ENCODE data around the gene FAM98A.

Gene FAM98A
- total RNA-seq, result 14.4 to 20.7 (median 20.7) reads per million in 3 donors

- peak; percentile 98 to 99 (median 98) for DNase-seq
- no peaks in the 10 kb centered on the region for H3K36me3 ChIP-seq (ENCODE audit: control insufficient read depth, insufficient read depth, low read length)
- peak within 1 kb of the TSS; percentile 78 for H3K27ac ChIP-seq (ENCODE audit: insufficient read depth, low read length, poor library complexity, severe bottlenecking)
- H3K27me3 ChIP-seq (replicated peaks; ENCODE audit: control insufficient read depth, insufficient read depth, low read length, poor library complexity, severe bottlenecking), result no peaks in the 10 kb centered on the region
- peaks cover 8% of the 10 kb centered on the region for H3K4me1 ChIP-seq (ENCODE audit: control insufficient read depth, insufficient read depth, low read length, poor library complexity, severe bottlenecking)
- no peaks in the 10 kb centered on the region for H3K9me3 ChIP-seq (ENCODE audit: control insufficient read depth, low read length)
- peak within 1 kb of the TSS; percentile 80 for H3K4me3 ChIP-seq (ENCODE audit: insufficient read depth, low read depth, low read length, poor library complexity, severe bottlenecking)
These were observed at the start of gene FAM98A for GRCh38 chr2:33599175-33599942. Gene FAM98A (minus strand): TSS chr2:33599299. CDS start chr2:33599221, 78 bp downstream.

DNA sequence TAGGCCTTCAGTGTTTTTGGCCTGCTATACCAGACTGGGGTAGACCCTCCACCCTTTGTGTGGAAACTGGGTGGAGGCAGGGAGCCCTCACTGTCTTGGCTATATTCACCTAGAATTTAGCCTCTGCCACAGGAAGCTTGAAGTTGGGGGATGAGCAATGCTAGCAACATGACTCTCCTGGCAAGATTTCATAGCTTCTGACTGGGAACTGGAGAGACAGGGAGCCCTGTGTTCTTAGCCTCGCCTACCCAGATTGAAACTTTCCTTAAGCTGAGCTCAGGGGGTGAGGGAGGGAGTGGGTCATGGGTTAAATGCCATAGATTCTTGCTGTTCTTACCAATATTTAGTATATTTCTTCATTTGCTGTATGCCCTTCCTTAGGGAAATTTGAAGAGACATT, 46.8 kb upstream of the FAM98A start:
- Histone ChIP-seq H3K9me3 (ENCODE audit: control insufficient read depth, low read length) (no peaks in the 10 kb centered on the region), H3K36me3 (ENCODE audit: control insufficient read depth, insufficient read depth, low read length) (no peaks in the 10 kb centered on the region), H3K4me3 (ENCODE audit: insufficient read depth, low read depth, low read length, poor library complexity, severe bottlenecking) (no peak overlapping the region), H3K27ac (ENCODE audit: insufficient read depth, low read length, poor library complexity, severe bottlenecking) (no peak overlapping the region), H3K27me3 (replicated peaks; ENCODE audit: control insufficient read depth, insufficient read depth, low read length, poor library complexity, severe bottlenecking) (no peaks in the 10 kb centered on the region), H3K4me1 (ENCODE audit: control insufficient read depth, insufficient read depth, low read length, poor library complexity, severe bottlenecking) (no peaks in the 10 kb centered on the region)
- no peak for DNase-seq

DNA sequence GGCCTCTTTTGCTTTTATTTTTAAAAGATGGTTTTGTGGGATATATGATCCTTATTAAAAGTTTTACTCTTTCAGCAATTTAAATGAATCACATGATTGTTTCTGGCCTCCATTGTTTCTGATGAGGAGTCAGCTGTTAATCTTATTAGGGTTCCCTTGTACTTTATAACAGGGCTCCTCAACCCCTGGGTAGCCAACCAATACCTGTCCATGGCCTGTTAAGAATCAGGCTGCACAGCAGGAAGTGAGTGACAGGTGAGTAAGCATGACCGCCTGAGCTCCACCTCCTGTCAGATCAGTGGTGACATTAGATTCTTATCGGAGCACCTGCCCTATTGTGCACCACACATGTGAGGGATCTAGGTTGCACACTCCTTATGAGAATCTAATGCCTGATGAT, 45.1 kb upstream of the FAM98A start:
- Histone ChIP-seq H3K9me3 (ENCODE audit: control insufficient read depth, low read length) (no peaks in the 10 kb centered on the region), H3K27ac (ENCODE audit: insufficient read depth, low read length, poor library complexity, severe bottlenecking) (no peak overlapping the region), H3K4me1 (ENCODE audit: control insufficient read depth, insufficient read depth, low read length, poor library complexity, severe bottlenecking) (no peaks in the 10 kb centered on the region), H3K4me3 (ENCODE audit: insufficient read depth, low read depth, low read length, poor library complexity, severe bottlenecking) (no peak overlapping the region), H3K36me3 (ENCODE audit: control insufficient read depth, insufficient read depth, low read length) (no peaks in the 10 kb centered on the region), H3K27me3 (replicated peaks; ENCODE audit: control insufficient read depth, insufficient read depth, low read length, poor library complexity, severe bottlenecking) (no peaks in the 10 kb centered on the region)
- no peak for DNase-seq

DNA sequence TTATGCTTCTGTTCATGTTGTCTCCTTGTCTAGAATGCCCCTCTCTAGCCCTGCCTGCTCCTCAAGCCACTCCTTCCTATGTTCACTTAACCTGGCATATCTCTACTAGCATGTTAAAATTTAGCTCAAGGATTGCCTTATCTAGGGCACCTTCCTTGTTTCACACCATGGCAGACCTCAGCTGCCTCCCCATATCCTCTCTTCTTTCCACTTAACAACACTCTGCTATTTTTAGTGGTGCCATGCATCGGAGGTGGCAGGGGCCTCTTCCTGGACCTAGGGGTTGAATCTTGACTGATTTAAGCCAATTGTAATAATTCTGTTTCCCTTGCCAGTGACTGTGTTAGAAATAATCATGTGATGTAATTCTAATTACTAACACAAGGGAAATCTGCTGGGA, 36.9 kb upstream of the FAM98A start:
- Histone ChIP-seq H3K4me3 (ENCODE audit: insufficient read depth, low read depth, low read length, poor library complexity, severe bottlenecking) (no peak overlapping the region), H3K36me3 (ENCODE audit: control insufficient read depth, insufficient read depth, low read length) (no peaks in the 10 kb centered on the region), H3K27me3 (replicated peaks; ENCODE audit: control insufficient read depth, insufficient read depth, low read length, poor library complexity, severe bottlenecking) (no peaks in the 10 kb centered on the region), H3K9me3 (ENCODE audit: control insufficient read depth, low read length) (no peaks in the 10 kb centered on the region), H3K27ac (ENCODE audit: insufficient read depth, low read length, poor library complexity, severe bottlenecking) (no peak overlapping the region), H3K4me1 (ENCODE audit: control insufficient read depth, insufficient read depth, low read length, poor library complexity, severe bottlenecking) (no peaks in the 10 kb centered on the region)
- no peak for DNase-seq

DNA sequence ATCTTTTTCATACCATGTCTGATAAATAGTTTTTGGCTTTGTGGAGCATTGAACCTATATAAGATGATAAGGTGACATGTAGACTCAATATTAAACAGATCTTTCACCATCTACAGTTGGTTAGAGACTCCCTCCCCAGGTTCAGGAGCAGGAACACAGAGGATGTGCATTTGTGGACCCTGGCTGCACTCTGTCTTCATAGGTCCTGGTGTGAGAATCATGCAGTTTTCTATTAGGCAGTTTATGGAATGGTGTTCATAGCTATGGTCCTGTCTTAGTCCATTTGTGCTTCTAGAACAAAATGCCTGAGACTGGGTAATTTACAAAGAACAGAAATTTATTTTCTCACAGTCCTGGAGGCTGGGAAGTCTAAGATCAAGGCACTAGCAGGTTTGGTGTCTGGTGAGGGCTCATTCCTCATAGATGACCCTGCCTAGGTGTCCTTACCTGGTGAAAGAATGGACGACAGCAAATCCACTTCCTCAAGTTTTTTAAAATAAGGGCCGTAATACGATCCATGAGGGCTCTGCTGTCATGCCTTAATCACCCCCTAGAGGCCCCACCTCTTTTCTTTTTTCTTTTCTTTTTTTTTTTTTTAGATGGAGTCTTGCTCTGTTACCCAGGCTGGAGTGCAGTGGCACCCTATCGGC, 35.3 kb upstream of the FAM98A start:
- Histone ChIP-seq H3K9me3 (ENCODE audit: control insufficient read depth, low read length) (no peaks in the 10 kb centered on the region), H3K27me3 (replicated peaks; ENCODE audit: control insufficient read depth, insufficient read depth, low read length, poor library complexity, severe bottlenecking) (no peaks in the 10 kb centered on the region), H3K36me3 (ENCODE audit: control insufficient read depth, insufficient read depth, low read length) (no peaks in the 10 kb centered on the region), H3K4me3 (ENCODE audit: insufficient read depth, low read depth, low read length, poor library complexity, severe bottlenecking) (no peak overlapping the region), H3K27ac (ENCODE audit: insufficient read depth, low read length, poor library complexity, severe bottlenecking) (no peak overlapping the region), H3K4me1 (ENCODE audit: control insufficient read depth, insufficient read depth, low read length, poor library complexity, severe bottlenecking) (no peaks in the 10 kb centered on the region)
- DNase-seq, result no peak

DNA sequence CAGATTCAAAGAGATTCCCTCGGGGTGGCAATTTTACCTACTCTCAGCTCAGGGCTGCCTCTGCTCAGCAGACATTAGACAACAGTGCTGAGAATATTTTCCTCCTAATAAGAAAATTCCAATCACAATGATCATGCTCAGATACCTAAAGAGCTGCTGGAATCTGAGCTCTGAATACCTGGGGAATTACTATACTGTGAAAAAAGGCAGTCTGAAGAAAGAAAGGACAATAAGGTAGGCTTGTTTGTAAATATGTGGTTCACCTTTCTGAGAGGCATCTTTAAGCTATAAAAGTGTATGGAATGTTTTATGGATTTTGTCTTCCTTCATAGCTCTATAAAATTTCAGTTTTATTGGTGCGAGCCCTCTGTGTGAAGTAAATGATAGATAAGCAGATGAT, 34.2 kb upstream of the FAM98A start:
- no peaks in the 10 kb centered on the region for H3K4me1 ChIP-seq (ENCODE audit: control insufficient read depth, insufficient read depth, low read length, poor library complexity, severe bottlenecking)
- H3K27me3 ChIP-seq (replicated peaks; ENCODE audit: control insufficient read depth, insufficient read depth, low read length, poor library complexity, severe bottlenecking), result no peaks in the 10 kb centered on the region
- H3K4me3 ChIP-seq (ENCODE audit: insufficient read depth, low read depth, low read length, poor library complexity, severe bottlenecking), result no peak overlapping the region
- H3K27ac ChIP-seq (ENCODE audit: insufficient read depth, low read length, poor library complexity, severe bottlenecking), result no peak overlapping the region
- DNase-seq, result no peak
- H3K36me3 ChIP-seq (ENCODE audit: control insufficient read depth, insufficient read depth, low read length), result no peaks in the 10 kb centered on the region
- H3K9me3 ChIP-seq (ENCODE audit: control insufficient read depth, low read length), result no peaks in the 10 kb centered on the region

DNA sequence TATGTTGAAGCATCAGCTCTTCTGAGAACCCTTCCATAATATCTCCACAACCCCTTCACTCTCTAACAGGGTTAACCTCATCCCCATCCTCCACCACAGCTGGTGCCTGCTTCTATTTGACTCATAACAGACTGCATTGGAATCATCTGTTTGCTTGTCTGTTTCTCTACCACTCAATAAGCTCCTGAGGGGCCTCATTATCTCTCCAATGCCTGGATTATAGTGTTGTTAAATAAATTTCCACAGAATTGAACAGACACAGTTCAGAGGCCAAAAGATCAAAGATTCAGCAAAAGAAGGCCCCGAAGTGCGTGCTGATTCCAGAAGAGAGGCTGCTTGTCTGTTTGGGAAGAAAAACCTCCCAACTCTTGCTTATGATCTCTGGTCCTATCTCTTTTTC, 33.7 kb upstream of the FAM98A start:
- DNase-seq, result no peak
- Histone ChIP-seq H3K27me3 (replicated peaks; ENCODE audit: control insufficient read depth, insufficient read depth, low read length, poor library complexity, severe bottlenecking) (no peaks in the 10 kb centered on the region), H3K9me3 (ENCODE audit: control insufficient read depth, low read length) (no peaks in the 10 kb centered on the region), H3K27ac (ENCODE audit: insufficient read depth, low read length, poor library complexity, severe bottlenecking) (no peak overlapping the region), H3K36me3 (ENCODE audit: control insufficient read depth, insufficient read depth, low read length) (no peaks in the 10 kb centered on the region), H3K4me3 (ENCODE audit: insufficient read depth, low read depth, low read length, poor library complexity, severe bottlenecking) (no peak overlapping the region), H3K4me1 (ENCODE audit: control insufficient read depth, insufficient read depth, low read length, poor library complexity, severe bottlenecking) (no peaks in the 10 kb centered on the region)

DNA sequence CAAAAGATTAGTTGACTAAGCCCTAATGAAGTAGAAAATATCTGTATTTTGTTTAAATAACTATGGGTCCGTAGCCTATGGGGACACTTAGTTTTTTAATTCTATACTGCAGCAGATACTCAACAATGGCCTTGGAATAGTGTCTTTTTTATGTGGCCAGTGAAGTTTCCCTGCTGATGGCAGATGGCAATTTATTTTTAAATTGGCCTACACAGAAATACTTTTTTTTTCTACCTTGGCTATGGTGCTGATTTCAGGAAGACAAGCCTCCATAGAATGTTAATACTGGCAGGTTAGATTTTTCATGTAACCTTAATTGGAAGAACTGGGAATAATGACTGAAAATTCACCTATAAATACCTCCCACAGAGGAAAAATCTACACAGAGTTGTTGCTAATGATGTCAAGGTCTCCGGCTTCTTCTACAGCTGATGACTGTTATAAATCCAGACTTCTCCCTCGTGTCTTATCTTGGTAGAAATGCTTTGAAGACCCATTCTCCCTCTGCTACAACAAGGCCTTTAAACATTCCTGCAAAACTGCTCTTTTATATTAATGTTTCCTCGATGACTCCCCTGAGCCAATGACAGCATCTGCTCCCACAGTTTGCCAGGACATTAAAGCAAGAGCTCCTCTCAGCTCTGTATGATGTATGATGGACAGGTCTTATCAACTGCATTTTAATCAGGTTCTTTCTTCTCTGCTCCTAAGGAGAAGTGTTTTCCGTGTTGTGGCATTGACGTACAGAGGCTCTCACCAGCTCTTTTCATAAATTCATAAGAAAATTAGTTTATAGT, 29.1 kb upstream of the FAM98A start:
- H3K4me1 ChIP-seq (ENCODE audit: control insufficient read depth, insufficient read depth, low read length, poor library complexity, severe bottlenecking), result no peaks in the 10 kb centered on the region
- DNase-seq, result no peak
- no peak overlapping the region for H3K27ac ChIP-seq (ENCODE audit: insufficient read depth, low read length, poor library complexity, severe bottlenecking)
- no peaks in the 10 kb centered on the region for H3K36me3 ChIP-seq (ENCODE audit: control insufficient read depth, insufficient read depth, low read length)
- H3K9me3 ChIP-seq (ENCODE audit: control insufficient read depth, low read length), result no peaks in the 10 kb centered on the region
- no peak overlapping the region for H3K4me3 ChIP-seq (ENCODE audit: insufficient read depth, low read depth, low read length, poor library complexity, severe bottlenecking)
- no peaks in the 10 kb centered on the region for H3K27me3 ChIP-seq (replicated peaks; ENCODE audit: control insufficient read depth, insufficient read depth, low read length, poor library complexity, severe bottlenecking)

GRCh38 chr2:33619028-33619427, 19.9 kb upstream of the FAM98A start:
- Histone ChIP-seq H3K36me3 (ENCODE audit: control insufficient read depth, insufficient read depth, low read length) (no peaks in the 10 kb centered on the region), H3K9me3 (ENCODE audit: control insufficient read depth, low read length) (no peaks in the 10 kb centered on the region), H3K27ac (ENCODE audit: insufficient read depth, low read length, poor library complexity, severe bottlenecking) (no peak overlapping the region), H3K4me3 (ENCODE audit: insufficient read depth, low read depth, low read length, poor library complexity, severe bottlenecking) (no peak overlapping the region), H3K4me1 (ENCODE audit: control insufficient read depth, insufficient read depth, low read length, poor library complexity, severe bottlenecking) (no peaks in the 10 kb centered on the region), H3K27me3 (replicated peaks; ENCODE audit: control insufficient read depth, insufficient read depth, low read length, poor library complexity, severe bottlenecking) (no peaks in the 10 kb centered on the region)
- DNase-seq, result no peak

GRCh38 chr2:33617989-33618388, 18.9 kb upstream of the FAM98A start:
- H3K27me3 ChIP-seq (replicated peaks; ENCODE audit: control insufficient read depth, insufficient read depth, low read length, poor library complexity, severe bottlenecking), result no peaks in the 10 kb centered on the region
- H3K27ac ChIP-seq (ENCODE audit: insufficient read depth, low read length, poor library complexity, severe bottlenecking), result no peak overlapping the region
- H3K36me3 ChIP-seq (ENCODE audit: control insufficient read depth, insufficient read depth, low read length), result no peaks in the 10 kb centered on the region
- no peaks in the 10 kb centered on the region for H3K4me1 ChIP-seq (ENCODE audit: control insufficient read depth, insufficient read depth, low read length, poor library complexity, severe bottlenecking)
- DNase-seq, result no peak
- H3K9me3 ChIP-seq (ENCODE audit: control insufficient read depth, low read length), result no peaks in the 10 kb centered on the region
- no peak overlapping the region for H3K4me3 ChIP-seq (ENCODE audit: insufficient read depth, low read depth, low read length, poor library complexity, severe bottlenecking)
